H1 (cell line): ENCODE data around the gene RCAN2. TPM values are rescaled to one million over a fixed set of nuclear protein-coding genes. Genes with fewer than 3 reads are reported as not detected.

Experiments used
- FOSL1 ChIP-seq: IDR thresholded peaks from 2 replicates; pipeline ENCODE4 v1.6.1; 2011; ENCODE audit warnings: mild to moderate bottlenecking, low read depth, low read length, moderate library complexity; ENCODE audit not compliant: insufficient read depth
- SIN3A ChIP-seq, 2 experiments: IDR thresholded peaks in 1 of 2; conservative IDR thresholded peaks in 1 of 2; 2 replicates each; pipeline ENCODE4 v1.6.1; 2011 to 2012; ENCODE audit warnings: low read length in 2 of 2, improper control_type of control experiment in 1 of 2, low read depth in 1 of 2, mild to moderate bottlenecking in 1 of 2
- YY1 ChIP-seq: IDR thresholded peaks from 2 replicates; pipeline ENCODE4 v1.6.1; 2011; ENCODE audit warnings: low read depth, mild to moderate bottlenecking, low read length
- polyA plus RNA-seq, 7 experiments: library from polyadenylated mRNA; depleted of rRNA in 3 of 7; stranded (reverse) in 5 of 7; unstranded in 2 of 7; fragments of >200 nt in 5 of 7; fragments of 200-250 nt in 2 of 7; gene quantifications; 1 replicate in 5 of 7; 2 replicates in 1 of 7; 4 replicates in 1 of 7; pipeline versions ENCODE4 v1.2.1 to v1.2.3, GENCODE V29; 2011 to 2013; ENCODE audit warnings: missing spikeins in 2 of 7, mixed read lengths in 2 of 7
- total RNA-seq: library from RNA; stranded (reverse); fragmentation: NEBNext Ultra II Directional; extraction: Animal tissue kit (Norgen Biotek cat#: 25700); gene quantifications from 2 replicates; pipeline ENCODE4 v1.2.1, GENCODE V29; 2021
- TF ChIP-seq, protein P1 (sequence below): IDR thresholded peaks from 2 replicates; pipeline ENCODE4 v1.6.1; 2012; ENCODE audit warnings: inconsistent platforms

The RCAN2 gene
- total and polyA plus RNA-seq, 2 of the 8 experiments (the other 6 are each of a cell fraction or from before 2014, with no cell fraction given) = 5.0 to 8.5 TPM

- TF ChIP-seq, protein P1, sequence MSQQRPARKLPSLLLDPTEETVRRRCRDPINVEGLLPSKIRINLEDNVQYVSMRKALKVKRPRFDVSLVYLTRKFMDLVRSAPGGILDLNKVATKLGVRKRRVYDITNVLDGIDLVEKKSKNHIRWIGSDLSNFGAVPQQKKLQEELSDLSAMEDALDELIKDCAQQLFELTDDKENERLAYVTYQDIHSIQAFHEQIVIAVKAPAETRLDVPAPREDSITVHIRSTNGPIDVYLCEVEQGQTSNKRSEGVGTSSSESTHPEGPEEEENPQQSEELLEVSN = no peak
- TF ChIP-seq FOSL1 (no peak), YY1 (no peak), SIN3A (conservative IDR thresholded peaks at IDR 0.05 in 1 of 2, IDR thresholded peaks at IDR 0.05 in 1 of 2; ENCODE audit: low read depth in 1 of 2, low read length in 2 of 2) (no peak)
Observed at GRCh38 chr6:46221222-46221793, 269.9 kb downstream of the RCAN2 start (continued).
